Fibroblast of the aortic adventitia (primary cell): Measurements from ENCODE around the gene SPZ1. TPM values are rescaled to one million over a fixed set of nuclear protein-coding genes. Genes with fewer than 3 reads are reported as not detected.
"Not testable (repeated sequence)": the region's sequence is repeated elsewhere in the genome, so short reads cannot be mapped to it uniquely, and the experiment has no call there.

ENCODE experiments used
- DNase-seq: peaks from one replicate; pipeline ENCODE4 v3.0.0-alpha.2; 2010; ENCODE audit warnings: low read depth
- H3K4me3 ChIP-seq: 2 replicates; pipeline ENCODE4 v1.5.1; 2011; ENCODE audit warnings: low read depth, mild to moderate bottlenecking, control low read depth, low read length, moderate library complexity
- total RNA-seq: library from RNA; depleted of rRNA; stranded (reverse); fragments of >200 nt; gene quantifications from 2 replicates; pipeline ENCODE4 v1.2.3, GENCODE V29; 2012; ENCODE audit warnings: low replicate concordance
- TF ChIP-seq, protein P1 (sequence below): IDR thresholded peaks from 2 replicates; pipeline ENCODE4 v1.5.1; 2011; ENCODE audit warnings: mild to moderate bottlenecking, low read length, control low read depth, inconsistent platforms; ENCODE audit not compliant: insufficient read depth

The SPZ1 gene
- total RNA-seq, 1 donor: not detected

DNA sequence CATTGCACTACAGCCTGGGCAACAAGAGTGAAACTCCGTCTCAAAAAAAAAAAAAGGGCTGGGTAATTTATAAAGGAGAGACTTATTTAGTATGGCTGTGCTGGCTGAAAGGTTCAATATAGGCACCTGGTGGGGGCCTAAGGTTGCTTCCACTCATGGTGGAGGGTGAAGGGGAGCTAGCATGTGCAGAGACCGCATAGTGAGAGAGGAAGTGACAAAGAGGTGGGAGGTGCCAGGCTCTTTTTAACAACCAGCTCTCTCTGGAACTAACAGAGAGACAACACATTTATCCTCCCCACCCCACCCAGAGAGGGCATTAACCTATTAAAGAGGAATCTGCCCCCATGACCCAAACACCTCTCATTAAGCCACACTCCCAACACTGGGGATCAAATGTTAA lies 35.1 kb upstream of the SPZ1 start:
- TF ChIP-seq, protein P1, sequence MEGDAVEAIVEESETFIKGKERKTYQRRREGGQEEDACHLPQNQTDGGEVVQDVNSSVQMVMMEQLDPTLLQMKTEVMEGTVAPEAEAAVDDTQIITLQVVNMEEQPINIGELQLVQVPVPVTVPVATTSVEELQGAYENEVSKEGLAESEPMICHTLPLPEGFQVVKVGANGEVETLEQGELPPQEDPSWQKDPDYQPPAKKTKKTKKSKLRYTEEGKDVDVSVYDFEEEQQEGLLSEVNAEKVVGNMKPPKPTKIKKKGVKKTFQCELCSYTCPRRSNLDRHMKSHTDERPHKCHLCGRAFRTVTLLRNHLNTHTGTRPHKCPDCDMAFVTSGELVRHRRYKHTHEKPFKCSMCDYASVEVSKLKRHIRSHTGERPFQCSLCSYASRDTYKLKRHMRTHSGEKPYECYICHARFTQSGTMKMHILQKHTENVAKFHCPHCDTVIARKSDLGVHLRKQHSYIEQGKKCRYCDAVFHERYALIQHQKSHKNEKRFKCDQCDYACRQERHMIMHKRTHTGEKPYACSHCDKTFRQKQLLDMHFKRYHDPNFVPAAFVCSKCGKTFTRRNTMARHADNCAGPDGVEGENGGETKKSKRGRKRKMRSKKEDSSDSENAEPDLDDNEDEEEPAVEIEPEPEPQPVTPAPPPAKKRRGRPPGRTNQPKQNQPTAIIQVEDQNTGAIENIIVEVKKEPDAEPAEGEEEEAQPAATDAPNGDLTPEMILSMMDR: no peak
- DNase-seq: no peak
- no peak overlapping the region for H3K4me3 ChIP-seq

DNA sequence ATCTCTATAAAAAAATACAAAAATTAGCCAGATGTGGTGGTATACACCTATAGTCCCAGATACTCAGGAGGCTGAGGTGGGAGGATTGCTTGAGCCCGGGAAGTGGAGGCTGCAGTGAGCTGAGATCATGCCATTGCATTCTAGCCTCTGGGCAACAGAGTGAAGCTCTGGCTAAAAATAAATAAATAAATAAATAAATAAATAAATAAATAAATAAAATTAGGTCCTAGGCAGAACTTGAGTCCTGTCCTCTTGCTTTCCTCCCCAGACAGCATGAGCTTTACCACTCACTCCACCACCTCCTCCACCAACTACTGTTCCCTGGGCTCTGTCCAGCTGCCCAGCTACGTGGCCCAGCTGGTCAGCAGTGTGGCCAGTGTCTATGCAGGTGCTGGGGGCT lies 31.6 kb upstream of the SPZ1 start:
- TF ChIP-seq, protein P1: no peak
- H3K4me3 ChIP-seq: no peak overlapping the region
- no peak for DNase-seq

DNA sequence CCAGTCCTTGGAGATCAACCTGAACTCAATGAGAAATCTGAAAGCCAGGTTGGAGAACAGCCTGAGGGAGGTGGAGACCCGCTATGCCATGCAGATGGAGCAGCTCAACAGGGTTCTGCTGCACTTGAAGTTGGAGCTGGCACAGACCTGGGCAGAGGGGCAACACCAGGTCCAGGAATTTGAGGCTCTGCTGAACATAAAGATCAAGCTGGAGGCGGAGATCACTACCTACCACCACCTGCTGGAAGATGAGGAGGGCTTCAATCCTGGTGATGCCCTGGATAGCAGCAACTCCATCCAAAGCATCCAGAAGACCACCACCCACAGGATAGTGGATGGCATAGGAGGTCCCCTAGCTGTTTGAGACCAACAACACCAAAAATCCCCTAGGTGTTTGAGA lies 30.5 kb upstream of the SPZ1 start:
- DNase-seq: no peak
- TF ChIP-seq, protein P1: no peak
- no peak overlapping the region for H3K4me3 ChIP-seq

DNA sequence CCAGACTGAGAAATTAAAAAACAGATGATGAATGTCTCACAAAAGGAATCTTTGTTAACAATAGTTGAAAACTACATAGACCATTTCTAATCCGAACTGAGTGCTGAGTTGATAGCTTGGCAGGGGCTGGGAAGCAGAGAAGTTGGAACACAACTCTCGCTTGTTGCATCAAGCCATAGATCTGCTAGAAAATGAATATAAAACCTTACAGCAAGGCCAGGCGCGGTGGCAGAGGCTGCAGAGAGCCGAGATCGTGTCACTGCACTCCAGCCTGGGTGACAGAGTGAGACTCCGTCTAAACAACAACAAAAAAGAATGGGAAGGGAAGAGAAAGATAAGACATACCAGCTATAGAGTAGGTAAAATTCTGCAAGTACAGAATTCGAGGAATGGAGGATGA lies 28.0 kb upstream of the SPZ1 start:
- DNase-seq: no peak
- TF ChIP-seq, protein P1: no peak
- no peak overlapping the region for H3K4me3 ChIP-seq

DNA sequence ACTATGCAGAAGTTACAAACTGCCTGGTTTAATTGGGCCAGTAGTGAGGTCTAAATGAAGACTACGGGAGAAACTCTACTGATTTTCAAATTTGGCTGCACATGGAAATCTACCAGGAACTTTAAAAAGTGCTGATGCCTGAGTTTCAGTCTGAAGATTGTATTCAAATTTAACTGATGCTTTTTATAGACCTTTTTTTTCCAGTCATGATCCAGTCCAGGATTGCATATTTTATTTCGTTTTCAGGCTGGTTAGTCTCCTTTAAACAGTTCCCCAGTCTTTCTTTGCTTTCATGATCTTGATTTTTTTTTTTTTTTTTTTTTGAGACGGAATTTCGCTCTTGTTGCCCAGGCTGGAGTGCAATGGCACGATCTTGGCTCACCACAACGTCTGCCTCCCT lies 23.7 kb upstream of the SPZ1 start:
- TF ChIP-seq, protein P1: no peak
- DNase-seq: no peak
- H3K4me3 ChIP-seq: no peak overlapping the region

DNA sequence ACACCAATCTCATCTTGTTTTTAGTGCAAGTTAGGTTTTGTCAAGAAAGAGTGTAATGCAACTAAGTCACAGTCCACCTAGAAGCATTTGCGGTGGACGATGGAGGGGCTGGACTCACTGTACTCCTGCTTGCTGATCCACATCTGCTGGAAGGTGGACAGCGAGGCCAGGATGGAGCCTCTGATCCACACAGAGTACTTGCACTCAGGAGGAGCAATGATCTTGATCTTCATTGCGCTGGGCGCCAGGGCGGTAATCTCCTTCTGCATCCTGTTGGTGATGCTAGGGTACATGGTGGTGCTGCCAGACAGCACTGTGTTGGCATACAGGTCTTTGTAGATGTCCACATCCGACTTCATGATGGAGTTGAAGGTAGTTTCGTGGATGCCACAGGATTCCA lies 20.2 kb upstream of the SPZ1 start:
- TF ChIP-seq, protein P1: no peak
- DNase-seq: no peak
- no peak overlapping the region for H3K4me3 ChIP-seq

DNA sequence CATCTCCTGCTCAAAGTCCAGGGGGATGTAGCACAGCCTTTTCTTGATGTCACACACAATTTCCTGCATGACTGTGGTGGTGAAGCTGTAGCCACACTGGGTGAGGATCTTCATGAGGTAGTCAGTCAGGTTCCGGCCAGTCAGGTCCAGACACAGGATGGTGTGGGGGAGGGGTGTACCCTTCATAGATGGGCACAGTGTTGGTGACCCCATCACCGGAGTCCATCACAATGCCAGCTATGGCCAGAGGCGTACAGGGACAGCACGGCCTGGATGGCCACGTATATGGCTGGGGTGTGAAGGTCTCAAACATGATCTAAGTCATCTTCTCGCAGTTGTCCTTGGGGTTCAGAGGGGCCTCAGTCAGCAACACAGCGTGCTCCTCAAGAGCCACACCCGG lies 19.7 kb upstream of the SPZ1 start:
- DNase-seq: no peak
- no peak overlapping the region for H3K4me3 ChIP-seq
- TF ChIP-seq, protein P1: no peak

DNA sequence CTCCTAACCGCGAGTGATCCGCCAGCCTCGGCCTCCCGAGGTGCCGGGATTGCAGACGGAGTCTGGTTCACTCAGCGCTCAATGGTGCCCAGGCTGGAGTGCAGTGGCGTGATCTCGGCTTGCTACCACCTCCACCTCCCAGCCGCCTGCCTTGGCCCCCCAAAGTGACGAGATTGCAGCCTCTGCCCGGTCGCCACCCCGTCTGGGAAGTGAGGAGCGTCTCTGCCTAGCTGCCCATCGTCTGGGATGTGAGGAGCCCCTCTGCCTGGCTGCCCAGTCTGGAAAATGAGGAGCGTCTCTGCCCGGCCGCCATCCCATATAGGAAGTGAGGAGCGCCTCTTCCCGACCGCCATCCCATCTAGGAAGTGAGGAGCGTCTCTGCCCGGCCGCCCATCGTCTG lies 19.0 kb upstream of the SPZ1 start:
- not testable (repeated sequence) for H3K4me3 ChIP-seq, DNase-seq

DNA sequence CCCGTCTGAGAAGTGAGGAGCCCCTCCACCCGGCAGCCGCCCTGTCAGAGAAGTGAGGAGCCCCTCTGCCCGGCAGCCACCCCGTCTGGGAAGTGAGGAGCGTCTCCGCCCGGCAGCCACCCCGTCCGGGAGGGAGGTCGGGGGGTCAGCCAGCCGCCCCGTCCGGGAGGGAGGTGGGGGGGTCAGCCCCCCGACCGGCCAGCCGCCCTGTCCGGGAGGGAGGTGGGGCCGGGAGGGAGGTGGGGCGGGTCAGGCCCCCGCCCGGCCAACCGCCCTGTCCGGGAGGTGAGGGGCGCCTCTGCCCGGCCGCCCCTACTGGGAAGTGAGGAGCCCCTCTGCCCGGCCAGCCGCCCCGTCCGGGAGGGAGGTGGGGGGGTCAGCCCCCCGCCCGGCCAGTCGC lies 18.5 kb upstream of the SPZ1 start:
- H3K4me3 ChIP-seq, DNase-seq: not testable (repeated sequence)
